Measurements from ENCODE around the gene SKI. TPM values are rescaled to one million over a fixed set of nuclear protein-coding genes. Genes with fewer than 3 reads are reported as not detected.
A peak's percentile ranks its signal among the peaks of the same experiment; 100 is the strongest.

Gene SKI
- total RNA-seq, 4 donors from 2014 or later = 60.2 to 157 (median 79.0) TPM

DNA sequence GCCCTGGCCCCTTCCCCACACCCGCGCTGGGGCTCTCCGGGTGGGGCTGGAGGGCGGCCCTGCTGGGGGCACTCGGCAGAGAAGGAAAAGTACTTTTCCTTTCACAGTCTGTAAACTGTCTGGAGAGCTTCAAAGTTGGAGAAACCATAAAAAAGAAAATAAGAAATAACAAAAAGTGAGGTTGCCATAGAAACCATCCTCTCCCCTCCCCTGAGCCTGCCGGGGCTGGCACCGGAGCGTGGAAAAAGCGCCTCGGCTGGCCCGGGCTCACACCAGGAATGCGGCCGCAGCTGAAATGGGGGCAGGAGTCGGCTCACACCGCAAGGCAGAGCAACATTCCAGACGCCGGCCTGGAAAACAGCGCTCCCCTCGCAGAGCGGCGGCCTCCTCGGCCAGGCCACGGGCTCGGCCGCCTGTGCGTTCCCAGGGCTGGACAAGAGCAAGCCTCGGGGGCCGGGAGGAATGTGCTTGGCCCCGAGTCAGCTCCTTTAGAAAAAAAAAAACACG, 94.0 kb downstream of the SKI start:
- 10% methylated on average over 17 of the region's 30 CpGs; no CpG with 5 or more reads in 1 of the 2 donors for WGBS, 2 donors (ENCODE audit: low coverage in 1 of 2)
- no peaks in the 10 kb centered on the region for H3K9me3 ChIP-seq
- no peaks in the 10 kb centered on the region for H3K36me3 ChIP-seq
- peak overlapping the region; percentile 78 to 97 (median 94) for H3K27ac ChIP-seq
- peak overlapping the region in 1 of 2 donors; percentile 18 for H3K4me3 ChIP-seq
- ATAC-seq = peak; percentile 85
- no peaks in the 10 kb centered on the region for H3K27me3 ChIP-seq
- peak; percentile 81 for TF ChIP-seq POLR2AphosphoS5 (IDR thresholded peaks at IDR 0.05)
- TF ChIP-seq EP300 (IDR thresholded peaks at IDR 0.05) = peak; percentile 1
- TF ChIP-seq POLR2A (IDR thresholded peaks at IDR 0.05) = no peak
- TF ChIP-seq, protein P1, sequence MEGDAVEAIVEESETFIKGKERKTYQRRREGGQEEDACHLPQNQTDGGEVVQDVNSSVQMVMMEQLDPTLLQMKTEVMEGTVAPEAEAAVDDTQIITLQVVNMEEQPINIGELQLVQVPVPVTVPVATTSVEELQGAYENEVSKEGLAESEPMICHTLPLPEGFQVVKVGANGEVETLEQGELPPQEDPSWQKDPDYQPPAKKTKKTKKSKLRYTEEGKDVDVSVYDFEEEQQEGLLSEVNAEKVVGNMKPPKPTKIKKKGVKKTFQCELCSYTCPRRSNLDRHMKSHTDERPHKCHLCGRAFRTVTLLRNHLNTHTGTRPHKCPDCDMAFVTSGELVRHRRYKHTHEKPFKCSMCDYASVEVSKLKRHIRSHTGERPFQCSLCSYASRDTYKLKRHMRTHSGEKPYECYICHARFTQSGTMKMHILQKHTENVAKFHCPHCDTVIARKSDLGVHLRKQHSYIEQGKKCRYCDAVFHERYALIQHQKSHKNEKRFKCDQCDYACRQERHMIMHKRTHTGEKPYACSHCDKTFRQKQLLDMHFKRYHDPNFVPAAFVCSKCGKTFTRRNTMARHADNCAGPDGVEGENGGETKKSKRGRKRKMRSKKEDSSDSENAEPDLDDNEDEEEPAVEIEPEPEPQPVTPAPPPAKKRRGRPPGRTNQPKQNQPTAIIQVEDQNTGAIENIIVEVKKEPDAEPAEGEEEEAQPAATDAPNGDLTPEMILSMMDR (IDR thresholded peaks at IDR 0.05) = peak in 3 of 4 experiments; percentile 17 to 50 (median 20)
- H3K4me1 ChIP-seq = peaks cover 5 to 67% (median 42%) of the 10 kb centered on the region in 3 donors

GRCh38 chr1:2322581-2323211, 94.6 kb downstream of the SKI start:
- Histone ChIP-seq H3K9me3 (no peaks in the 10 kb centered on the region), H3K36me3 (no peaks in the 10 kb centered on the region), H3K4me3 (peak overlapping the region in 1 of 2 donors; percentile 18), H3K27ac (peak overlapping the region; percentile 78 to 97 (median 94)), H3K27me3 (no peaks in the 10 kb centered on the region), H3K4me1 (peaks cover 5 to 61% (median 42%) of the 10 kb centered on the region in 3 donors)
- 0 to 7% methylated on average over 1 to 3 of the region's 41 CpGs for WGBS, 2 donors (ENCODE audit: low coverage in 1 of 2)
- peak; percentile 52 for ATAC-seq
- TF ChIP-seq POLR2AphosphoS5 (IDR thresholded peaks at IDR 0.05) (no peak), EP300 (IDR thresholded peaks at IDR 0.05) (no peak)
- TF ChIP-seq, protein P1 (IDR thresholded peaks at IDR 0.05) = peak in 1 of 4 experiments; percentile 1

- H3K36me3 ChIP-seq = no peaks in the 10 kb centered on the region
- TF ChIP-seq EP300 (IDR thresholded peaks at IDR 0.05) (no peak), POLR2AphosphoS5 (IDR thresholded peaks at IDR 0.05) (no peak), POLR2A (IDR thresholded peaks at IDR 0.05) (no peak)
- TF ChIP-seq, protein P1 (IDR thresholded peaks at IDR 0.05) = no peak
- H3K9me3 ChIP-seq = no peaks in the 10 kb centered on the region
- peak overlapping the region in 3 of 4 donors; percentile 93 to 97 (median 96) for H3K27ac ChIP-seq
- H3K27me3 ChIP-seq = no peaks in the 10 kb centered on the region
- ATAC-seq = no peak
- H3K4me1 ChIP-seq = peaks cover 5 to 53% (median 42%) of the 10 kb centered on the region in 3 donors
- WGBS, 2 donors (ENCODE audit: low coverage in 1 of 2) = 80% methylated on average over 2 of the region's 16 CpGs; no CpG with 5 or more reads in 1 of the 2 donors
- H3K4me3 ChIP-seq = no peak overlapping the region
Measured at GRCh38 chr1:2323451-2323974, 95.4 kb downstream of the SKI start.

- Histone ChIP-seq H3K27ac (no peak overlapping the region), H3K27me3 (no peaks in the 10 kb centered on the region), H3K4me1 (peaks cover 5 to 46% (median 37%) of the 10 kb centered on the region in 3 donors), H3K4me3 (no peak overlapping the region), H3K36me3 (no peaks in the 10 kb centered on the region), H3K9me3 (no peaks in the 10 kb centered on the region)
- 90% methylated on average over 2 of the region's 18 CpGs; no CpG with 5 or more reads in 1 of the 2 donors for WGBS, 2 donors (ENCODE audit: low coverage in 1 of 2)
- TF ChIP-seq EP300 (IDR thresholded peaks at IDR 0.05) (no peak), POLR2AphosphoS5 (IDR thresholded peaks at IDR 0.05) (no peak), POLR2A (IDR thresholded peaks at IDR 0.05) (no peak)
- TF ChIP-seq, protein P1 (IDR thresholded peaks at IDR 0.05) = no peak
- no peak for ATAC-seq
Measured at GRCh38 chr1:2324553-2325366, 96.6 kb downstream of the SKI start.
